ENCODE measurements around the gene TNFRSF4. TPM values are rescaled to one million over a fixed set of nuclear protein-coding genes. Genes with fewer than 3 reads are reported as not detected.

The TNFRSF4 gene
- total RNA-seq, 2 experiments from 2014 or later, result 44.1 to 52.8 TPM

- POLR2A ChIA-PET, result no interaction called here
- H3K4me1 Mint-ChIP-seq, result peaks cover 19% of the 10 kb centered on the region
- no peaks in the 10 kb centered on the region for H3K36me3 Mint-ChIP-seq (ENCODE audit: low read depth)
Observed at GRCh38 chr1:1205769-1206375, 8.1 kb downstream of the TNFRSF4 start.

GRCh38 chr1:1204998-1205768 lies 8.8 kb downstream of the TNFRSF4 start:
- Mint-ChIP-seq H3K9me3 (no peaks in the 10 kb centered on the region), H3K36me3 (ENCODE audit: low read depth) (no peaks in the 10 kb centered on the region), H3K4me1 (peaks cover 23% of the 10 kb centered on the region), H3K27me3 (no peaks in the 10 kb centered on the region), H3K27ac (no peak overlapping the region), H3K4me3 (peak overlapping the region; percentile 54)
- ChIA-PET CTCF (interaction anchor here (1.0 to 1.8 kb wide), 5 partner anchors 9 to 141 kb away, joined by 3 to 6 read pairs (median 5); no protein-coding TSS in a partner anchor), POLR2A (no interaction called here)
- DNase-seq, result no peak

More at GRCh38 chr1:1205769-1206375, 8.1 kb downstream of the TNFRSF4 start:
- no peak for DNase-seq
- H3K27me3 Mint-ChIP-seq, result no peaks in the 10 kb centered on the region
- CTCF ChIA-PET, result interaction anchor here (0.6 to 1.8 kb wide), 5 partner anchors 9 to 83 kb away, joined by 3 to 6 read pairs (median 5); no protein-coding TSS in a partner anchor
- H3K4me3 Mint-ChIP-seq, result peak overlapping the region; percentile 60
- H3K27ac Mint-ChIP-seq, result no peak overlapping the region
- H3K9me3 Mint-ChIP-seq, result no peaks in the 10 kb centered on the region

- DNase-seq, result no peak
- Mint-ChIP-seq H3K27me3 (no peaks in the 10 kb centered on the region), H3K4me1 (peaks cover 25% of the 10 kb centered on the region), H3K4me3 (no peak overlapping the region), H3K36me3 (ENCODE audit: low read depth) (no peaks in the 10 kb centered on the region), H3K9me3 (no peaks in the 10 kb centered on the region), H3K27ac (no peak overlapping the region)
- ChIA-PET CTCF (interaction anchor here (0.9 to 1.8 kb wide), 4 partner anchors 8 to 140 kb away, joined by 3 to 6 read pairs (median 4); no protein-coding TSS in a partner anchor), POLR2A (no interaction called here)
Observed at GRCh38 chr1:1204425-1204920, 9.5 kb downstream of the TNFRSF4 start.

GRCh38 chr1:1203561-1204424 lies 10.2 kb downstream of the TNFRSF4 start:
- Mint-ChIP-seq H3K4me3 (no peak overlapping the region), H3K27ac (no peak overlapping the region), H3K27me3 (no peaks in the 10 kb centered on the region), H3K36me3 (ENCODE audit: low read depth) (no peaks in the 10 kb centered on the region), H3K4me1 (peaks cover 22% of the 10 kb centered on the region), H3K9me3 (no peaks in the 10 kb centered on the region)
- CTCF ChIA-PET, result interaction anchor here (0.9 to 1.0 kb wide), 2 partner anchors 81 to 140 kb away, joined by 3 read pairs; no protein-coding TSS in a partner anchor
- DNase-seq, result no peak
- POLR2A ChIA-PET, result no interaction called here

GRCh38 chr1:1202831-1203560 lies 11.0 kb downstream of the TNFRSF4 start:
- Mint-ChIP-seq H3K36me3 (ENCODE audit: low read depth) (no peaks in the 10 kb centered on the region), H3K9me3 (no peaks in the 10 kb centered on the region), H3K4me1 (peaks cover 17% of the 10 kb centered on the region), H3K4me3 (no peak overlapping the region), H3K27ac (no peak overlapping the region), H3K27me3 (no peaks in the 10 kb centered on the region)
- CTCF ChIA-PET, result no interaction called here
- POLR2A ChIA-PET, result no interaction called here
- DNase-seq, result no peak

GRCh38 chr1:1200876-1201810 lies 12.8 kb downstream of the TNFRSF4 start:
- POLR2A ChIA-PET, result no interaction called here
- Mint-ChIP-seq H3K36me3 (ENCODE audit: low read depth) (no peaks in the 10 kb centered on the region), H3K4me3 (peak overlapping the region; percentile 52), H3K27ac (peak overlapping the region; percentile 71), H3K4me1 (peaks cover 9% of the 10 kb centered on the region), H3K9me3 (no peaks in the 10 kb centered on the region), H3K27me3 (no peaks in the 10 kb centered on the region)
- CTCF ChIA-PET, result interaction anchor here (0.7 to 1.1 kb wide), 2 partner anchors 79 to 333 kb away, joined by 3 read pairs; no protein-coding TSS in a partner anchor
- DNase-seq, result peak; percentile 70

GRCh38 chr1:1199961-1200875 lies 13.7 kb downstream of the TNFRSF4 start:
- CTCF ChIA-PET, result interaction anchor here (0.7 to 1.7 kb wide), 4 partner anchors 8 to 334 kb away, joined by 3 to 4 read pairs (median 4); no protein-coding TSS in a partner anchor
- no peaks in the 10 kb centered on the region for H3K27me3 Mint-ChIP-seq
- H3K4me3 Mint-ChIP-seq, result peak overlapping the region; percentile 52
- peaks cover under 1% of the 10 kb centered on the region for H3K9me3 Mint-ChIP-seq
- H3K27ac Mint-ChIP-seq, result peak overlapping the region; percentile 71
- POLR2A ChIA-PET, result no interaction called here
- H3K4me1 Mint-ChIP-seq, result peaks cover 9% of the 10 kb centered on the region
- H3K36me3 Mint-ChIP-seq (ENCODE audit: low read depth), result no peaks in the 10 kb centered on the region
- no peak for DNase-seq

GRCh38 chr1:1199141-1199960 lies 14.6 kb downstream of the TNFRSF4 start:
- CTCF ChIA-PET, result interaction anchor here (1.5 to 1.7 kb wide), 2 partner anchors 9 to 13 kb away, joined by 4 read pairs; no protein-coding TSS in a partner anchor
- peaks cover 6% of the 10 kb centered on the region for H3K9me3 Mint-ChIP-seq
- no peaks in the 10 kb centered on the region for H3K27me3 Mint-ChIP-seq
- POLR2A ChIA-PET, result no interaction called here
- H3K36me3 Mint-ChIP-seq (ENCODE audit: low read depth), result no peaks in the 10 kb centered on the region
- no peak for DNase-seq
- peaks cover 9% of the 10 kb centered on the region for H3K4me1 Mint-ChIP-seq
- H3K27ac Mint-ChIP-seq, result peak overlapping the region; percentile 74
- H3K4me3 Mint-ChIP-seq, result peak overlapping the region; percentile 44

GRCh38 chr1:1198423-1199140 lies 15.4 kb downstream of the TNFRSF4 start:
- ChIA-PET CTCF (interaction anchor here (1.7 kb wide), 1 partner anchor 12 kb away, joined by 4 read pairs; no protein-coding TSS in a partner anchor), POLR2A (no interaction called here)
- Mint-ChIP-seq H3K27me3 (no peaks in the 10 kb centered on the region), H3K36me3 (ENCODE audit: low read depth) (no peaks in the 10 kb centered on the region), H3K4me3 (no peak overlapping the region), H3K27ac (no peak overlapping the region), H3K4me1 (peaks cover 9% of the 10 kb centered on the region), H3K9me3 (peaks cover 6% of the 10 kb centered on the region)
- no peak for DNase-seq
